Measurements from ENCODE around the gene SPRTN. TPM values are rescaled to one million over a fixed set of nuclear protein-coding genes. Genes with fewer than 3 reads are reported as not detected.

SPRTN gene
- total and polyA plus RNA-seq, 2 donors from 2014 or later, result 5.3 to 8.9 TPM

GRCh38 chr1:231386466-231386865 is 48.4 kb downstream of the SPRTN start:
- intact Hi-C loops (cut with DNase I), result no loop called here
- H3K9me3 ChIP-seq (ENCODE audit: control insufficient read depth in 2 of 3, insufficient read depth in 1 of 3, low read length in 3 of 3), result no peaks in the 10 kb centered on the region
- H3K4me3 ChIP-seq (ENCODE audit: low read length in 3 of 3), result no peak overlapping the region
- no peak for TF ChIP-seq CTCF (IDR thresholded peaks at IDR 0.05; ENCODE audit: borderline replicate concordance, extremely low read depth, insufficient read depth)
- H3K9ac ChIP-seq (ENCODE audit: low read length in 3 of 3), result no peak overlapping the region
- DNase-seq, result no peak
- H3K27ac ChIP-seq (ENCODE audit: low read depth in 2 of 2, low read length in 2 of 2), result peak overlapping the region in 1 of 2 donors; percentile 8
- H3K36me3 ChIP-seq (ENCODE audit: control insufficient read depth in 2 of 3, insufficient read depth in 3 of 3, low read length in 3 of 3), result no peaks in the 10 kb centered on the region
- H3K4me1 ChIP-seq (ENCODE audit: control insufficient read depth in 2 of 3, insufficient read depth in 2 of 3, low read depth in 1 of 3, low read length in 3 of 3), result peaks cover 0 to 14% (median 8%) of the 10 kb centered on the region in 3 donors
- no peak for FAIRE-seq
- no peaks in the 10 kb centered on the region for H3K27me3 ChIP-seq (ENCODE audit: control insufficient read depth, insufficient read depth, low read length)

- Histone ChIP-seq H3K4me1 (ENCODE audit: control insufficient read depth in 2 of 3, insufficient read depth in 2 of 3, low read depth in 1 of 3, low read length in 3 of 3) (peaks cover 0 to 8% (median 6%) of the 10 kb centered on the region in 3 donors), H3K27ac (ENCODE audit: low read depth in 2 of 2, low read length in 2 of 2) (no peak overlapping the region), H3K4me3 (ENCODE audit: low read length in 3 of 3) (no peak overlapping the region), H3K9ac (ENCODE audit: low read length in 3 of 3) (no peak overlapping the region), H3K27me3 (ENCODE audit: control insufficient read depth, insufficient read depth, low read length) (no peaks in the 10 kb centered on the region), H3K36me3 (ENCODE audit: control insufficient read depth in 2 of 3, insufficient read depth in 3 of 3, low read length in 3 of 3) (no peaks in the 10 kb centered on the region), H3K9me3 (ENCODE audit: control insufficient read depth in 2 of 3, insufficient read depth in 1 of 3, low read length in 3 of 3) (no peaks in the 10 kb centered on the region)
- no peak for FAIRE-seq
- intact Hi-C loops (cut with DNase I), result no loop called here
- DNase-seq, result no peak
- no peak for TF ChIP-seq CTCF (IDR thresholded peaks at IDR 0.05; ENCODE audit: borderline replicate concordance, extremely low read depth, insufficient read depth)
Observed at GRCh38 chr1:231387770-231388669, 49.9 kb downstream of the SPRTN start.

- Histone ChIP-seq H3K9me3 (ENCODE audit: control insufficient read depth in 2 of 3, insufficient read depth in 1 of 3, low read length in 3 of 3) (no peaks in the 10 kb centered on the region), H3K4me3 (ENCODE audit: low read length in 3 of 3) (no peak overlapping the region), H3K9ac (ENCODE audit: low read length in 3 of 3) (no peak overlapping the region), H3K4me1 (ENCODE audit: control insufficient read depth in 2 of 3, insufficient read depth in 2 of 3, low read depth in 1 of 3, low read length in 3 of 3) (peaks cover 0 to 20% (median 13%) of the 10 kb centered on the region in 3 donors), H3K36me3 (ENCODE audit: control insufficient read depth in 2 of 3, insufficient read depth in 3 of 3, low read length in 3 of 3) (no peaks in the 10 kb centered on the region), H3K27me3 (ENCODE audit: control insufficient read depth, insufficient read depth, low read length) (no peaks in the 10 kb centered on the region), H3K27ac (ENCODE audit: low read depth in 2 of 2, low read length in 2 of 2) (no peak overlapping the region)
- no peak for DNase-seq
- TF ChIP-seq CTCF (IDR thresholded peaks at IDR 0.05; ENCODE audit: borderline replicate concordance, extremely low read depth, insufficient read depth), result no peak
- no peak for FAIRE-seq
- intact Hi-C loops (cut with DNase I), result no loop called here
Observed at GRCh38 chr1:231390071-231390470, 52.0 kb downstream of the SPRTN start.

All from kidney (tissue), 14 donors.